Stimulated activated CD8-positive, alpha-beta memory T cell treated with anti-CD3 and anti-CD28 coated beads, Interleukin-7, amount 100 ng/mL, for 1 hour (primary cell): ENCODE measurements around the gene MGAT4A.
"Not testable (repeated sequence)": the region's sequence is repeated elsewhere in the genome, so short reads cannot be mapped to it uniquely, and the experiment has no call there.

Experiments used
- DNase-seq, 2 donors: peaks; one replicate each; pipeline ENCODE4 v3.0.0-alpha.2; 2020; ENCODE audit warnings: low read depth in 2 of 2

The MGAT4A gene

GRCh38 chr2:98759827-98760625 lies 29.1 kb upstream of the MGAT4A start:
- no peak for DNase-seq

- DNase-seq: no peak
These were observed 28.4 kb upstream of the MGAT4A start for GRCh38 chr2:98759338-98759737.

GRCh38 chr2:98757904-98758421 lies 27.0 kb upstream of the MGAT4A start:
- DNase-seq: peak; percentile 28 to 30

GRCh38 chr2:98753801-98754200 lies 22.9 kb upstream of the MGAT4A start:
- DNase-seq: no peak

- DNase-seq: not testable (repeated sequence)
These were observed 21.8 kb upstream of the MGAT4A start for GRCh38 chr2:98752711-98753110.

- no peak for DNase-seq
These were observed 20.8 kb upstream of the MGAT4A start for GRCh38 chr2:98751748-98752147.

GRCh38 chr2:98750593-98751282 lies 19.8 kb upstream of the MGAT4A start:
- no peak for DNase-seq

- DNase-seq: no peak
These were observed 18.1 kb upstream of the MGAT4A start for GRCh38 chr2:98749066-98749450.

GRCh38 chr2:98748292-98749065 lies 17.5 kb upstream of the MGAT4A start:
- DNase-seq: no peak

GRCh38 chr2:98747888-98748287 lies 17.0 kb upstream of the MGAT4A start:
- DNase-seq: no peak

GRCh38 chr2:98746426-98746825 lies 15.5 kb upstream of the MGAT4A start:
- DNase-seq: no peak

- DNase-seq: no peak
These were observed 13.7 kb upstream of the MGAT4A start for GRCh38 chr2:98744595-98744994.

- no peak for DNase-seq
These were observed 12.9 kb upstream of the MGAT4A start for GRCh38 chr2:98743835-98744234.

- DNase-seq: no peak
These were observed 8.1 kb upstream of the MGAT4A start for GRCh38 chr2:98739020-98739419.

GRCh38 chr2:98738304-98738703 lies 7.4 kb upstream of the MGAT4A start:
- no peak for DNase-seq

- DNase-seq: no peak
These were observed 6.9 kb upstream of the MGAT4A start for GRCh38 chr2:98737848-98738247.

- DNase-seq: no peak
These were observed 5.5 kb upstream of the MGAT4A start for GRCh38 chr2:98736464-98736889.

GRCh38 chr2:98734823-98735260 lies 3.9 kb upstream of the MGAT4A start:
- no peak for DNase-seq

GRCh38 chr2:98734162-98734561 lies 3.2 kb upstream of the MGAT4A start:
- DNase-seq: no peak

- DNase-seq: no peak
These were observed 1.6 kb upstream of the MGAT4A start for GRCh38 chr2:98732430-98733051.

GRCh38 chr2:98731894-98732349 lies 990 bp upstream of the MGAT4A start:
- DNase-seq: no peak

- peak in 1 of 2 donors; percentile 24 for DNase-seq
These were observed 258 bp downstream of the MGAT4A start for GRCh38 chr2:98730707-98731040.
